ENCODE measurements around the gene SKI.

GRCh38 chr1:2301607-2302291 lies 73.6 kb downstream of the SKI start:
- TF ChIP-seq, protein P1, sequence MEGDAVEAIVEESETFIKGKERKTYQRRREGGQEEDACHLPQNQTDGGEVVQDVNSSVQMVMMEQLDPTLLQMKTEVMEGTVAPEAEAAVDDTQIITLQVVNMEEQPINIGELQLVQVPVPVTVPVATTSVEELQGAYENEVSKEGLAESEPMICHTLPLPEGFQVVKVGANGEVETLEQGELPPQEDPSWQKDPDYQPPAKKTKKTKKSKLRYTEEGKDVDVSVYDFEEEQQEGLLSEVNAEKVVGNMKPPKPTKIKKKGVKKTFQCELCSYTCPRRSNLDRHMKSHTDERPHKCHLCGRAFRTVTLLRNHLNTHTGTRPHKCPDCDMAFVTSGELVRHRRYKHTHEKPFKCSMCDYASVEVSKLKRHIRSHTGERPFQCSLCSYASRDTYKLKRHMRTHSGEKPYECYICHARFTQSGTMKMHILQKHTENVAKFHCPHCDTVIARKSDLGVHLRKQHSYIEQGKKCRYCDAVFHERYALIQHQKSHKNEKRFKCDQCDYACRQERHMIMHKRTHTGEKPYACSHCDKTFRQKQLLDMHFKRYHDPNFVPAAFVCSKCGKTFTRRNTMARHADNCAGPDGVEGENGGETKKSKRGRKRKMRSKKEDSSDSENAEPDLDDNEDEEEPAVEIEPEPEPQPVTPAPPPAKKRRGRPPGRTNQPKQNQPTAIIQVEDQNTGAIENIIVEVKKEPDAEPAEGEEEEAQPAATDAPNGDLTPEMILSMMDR (IDR thresholded peaks at IDR 0.05; ENCODE audit: low read depth, low read length, poor library complexity, severe bottlenecking), result no peak
- TF ChIP-seq EZH2phosphoT487 (IDR thresholded peaks at IDR 0.05; ENCODE audit: borderline replicate concordance, low read length), result no peak
